Stimulated activated CD8-positive, alpha-beta memory T cell treated with anti-CD3 and anti-CD28 coated beads, Interleukin-2, amount 100 ng/mL, for 48 hours (primary cell): ENCODE data around the gene SDSL.

Experiments
- DNase-seq, 2 donors: peaks; one replicate each; pipeline ENCODE4 v3.0.0-alpha.2; 2020; ENCODE audit warnings: low read depth in 2 of 2

SDSL gene

DNA sequence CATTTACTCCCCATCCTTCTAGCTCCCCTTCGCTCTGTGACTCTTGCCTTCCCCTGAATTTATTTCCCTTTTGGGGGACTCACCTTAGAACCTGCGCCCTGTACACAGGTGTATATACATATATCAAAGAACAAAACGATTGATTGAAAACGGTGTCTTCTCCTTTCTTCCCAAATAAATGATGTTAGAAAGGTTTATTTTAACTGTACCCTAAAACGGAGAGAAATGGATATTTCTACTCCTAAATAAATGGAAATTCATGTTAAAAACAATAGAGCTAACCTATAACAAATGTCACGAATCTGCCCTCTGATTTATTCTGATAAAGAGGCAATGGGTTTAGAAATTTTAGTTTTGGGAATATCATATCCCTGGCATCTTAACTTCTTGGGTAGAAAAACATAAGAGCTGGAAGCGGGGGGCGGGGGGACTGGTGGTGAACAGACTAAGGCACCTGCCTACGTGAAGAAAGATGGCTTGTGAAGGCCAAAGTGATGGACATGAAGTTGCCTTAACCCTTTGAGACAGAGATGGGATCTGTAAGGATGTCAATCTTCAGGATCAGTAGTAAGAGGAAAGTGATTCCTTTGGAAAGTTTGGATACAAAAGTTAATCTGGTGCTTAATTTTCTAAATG is 58.3 kb downstream of the SDSL start:
- DNase-seq, result no peak

DNA sequence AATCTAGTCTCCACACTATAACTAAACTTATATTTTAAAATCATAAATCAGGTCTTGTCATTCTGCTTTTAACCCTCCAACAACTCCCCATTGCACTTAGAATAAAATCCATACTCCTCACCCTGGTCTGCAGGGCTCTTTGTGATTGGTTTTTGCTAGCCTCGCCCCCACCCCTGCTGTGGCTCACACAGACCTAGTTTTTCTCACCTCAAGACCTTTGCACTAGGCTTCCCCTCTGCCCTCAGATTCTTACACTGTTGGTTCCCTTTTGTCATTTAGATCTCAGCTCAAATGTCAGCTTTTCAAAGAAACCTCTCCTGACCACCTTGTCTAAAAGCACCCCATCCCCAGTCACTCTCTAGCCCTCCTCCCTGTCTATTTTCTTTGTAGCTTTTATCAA is 60.2 kb downstream of the SDSL start:
- no peak for DNase-seq

DNA sequence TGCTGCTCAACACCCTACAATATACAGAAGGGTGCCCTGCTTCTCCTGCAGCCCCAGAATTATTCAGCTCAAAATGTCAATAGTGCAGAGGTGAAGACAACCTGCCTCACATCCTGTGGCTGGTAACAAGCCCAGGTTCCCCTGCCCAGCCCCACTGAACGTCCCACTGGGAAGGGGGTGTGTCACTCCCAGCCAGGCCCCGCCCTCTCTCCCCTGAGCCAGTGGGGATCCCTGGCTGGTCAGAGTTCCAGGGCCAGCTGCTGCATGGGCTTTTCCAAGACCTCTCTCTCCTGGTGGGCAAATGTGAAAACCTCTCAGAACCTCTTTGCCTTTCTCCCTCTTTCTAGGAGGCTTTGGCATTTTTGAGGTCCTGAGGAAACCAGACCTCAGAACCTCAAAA is 63.1 kb downstream of the SDSL start:
- no peak for DNase-seq

GRCh38 chr12:113486722-113487121 is 64.5 kb downstream of the SDSL start:
- no peak for DNase-seq
